Activated T-cell treated with anti-CD3 and anti-CD28 coated beads, Interleukin-2, amount 50 U/mL, for 48 hours (primary cell): ENCODE measurements around the gene ADAMTS6.
"Not testable (repeated sequence)": the region's sequence is repeated elsewhere in the genome, so short reads cannot be mapped to it uniquely, and the experiment has no call there.

ENCODE experiments used
- DNase-seq, 2 experiments: peaks; one replicate each; pipeline ENCODE4 v3.0.0-alpha.2; 2020

The ADAMTS6 gene, protein sequence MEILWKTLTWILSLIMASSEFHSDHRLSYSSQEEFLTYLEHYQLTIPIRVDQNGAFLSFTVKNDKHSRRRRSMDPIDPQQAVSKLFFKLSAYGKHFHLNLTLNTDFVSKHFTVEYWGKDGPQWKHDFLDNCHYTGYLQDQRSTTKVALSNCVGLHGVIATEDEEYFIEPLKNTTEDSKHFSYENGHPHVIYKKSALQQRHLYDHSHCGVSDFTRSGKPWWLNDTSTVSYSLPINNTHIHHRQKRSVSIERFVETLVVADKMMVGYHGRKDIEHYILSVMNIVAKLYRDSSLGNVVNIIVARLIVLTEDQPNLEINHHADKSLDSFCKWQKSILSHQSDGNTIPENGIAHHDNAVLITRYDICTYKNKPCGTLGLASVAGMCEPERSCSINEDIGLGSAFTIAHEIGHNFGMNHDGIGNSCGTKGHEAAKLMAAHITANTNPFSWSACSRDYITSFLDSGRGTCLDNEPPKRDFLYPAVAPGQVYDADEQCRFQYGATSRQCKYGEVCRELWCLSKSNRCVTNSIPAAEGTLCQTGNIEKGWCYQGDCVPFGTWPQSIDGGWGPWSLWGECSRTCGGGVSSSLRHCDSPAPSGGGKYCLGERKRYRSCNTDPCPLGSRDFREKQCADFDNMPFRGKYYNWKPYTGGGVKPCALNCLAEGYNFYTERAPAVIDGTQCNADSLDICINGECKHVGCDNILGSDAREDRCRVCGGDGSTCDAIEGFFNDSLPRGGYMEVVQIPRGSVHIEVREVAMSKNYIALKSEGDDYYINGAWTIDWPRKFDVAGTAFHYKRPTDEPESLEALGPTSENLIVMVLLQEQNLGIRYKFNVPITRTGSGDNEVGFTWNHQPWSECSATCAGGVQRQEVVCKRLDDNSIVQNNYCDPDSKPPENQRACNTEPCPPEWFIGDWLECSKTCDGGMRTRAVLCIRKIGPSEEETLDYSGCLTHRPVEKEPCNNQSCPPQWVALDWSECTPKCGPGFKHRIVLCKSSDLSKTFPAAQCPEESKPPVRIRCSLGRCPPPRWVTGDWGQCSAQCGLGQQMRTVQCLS (N-terminal part only)

GRCh38 chr5:65481635-65482295 is at the start of gene ADAMTS6:
TSS of gene ADAMTS6 (minus strand) at chr5:65481920. CDS start at chr5:65473673, 8,247 bp downstream.
- peak; percentile 79 to 83 for DNase-seq

GRCh38 chr5:65530904-65531303 is 49.2 kb upstream of the ADAMTS6 start:
- no peak for DNase-seq

DNA sequence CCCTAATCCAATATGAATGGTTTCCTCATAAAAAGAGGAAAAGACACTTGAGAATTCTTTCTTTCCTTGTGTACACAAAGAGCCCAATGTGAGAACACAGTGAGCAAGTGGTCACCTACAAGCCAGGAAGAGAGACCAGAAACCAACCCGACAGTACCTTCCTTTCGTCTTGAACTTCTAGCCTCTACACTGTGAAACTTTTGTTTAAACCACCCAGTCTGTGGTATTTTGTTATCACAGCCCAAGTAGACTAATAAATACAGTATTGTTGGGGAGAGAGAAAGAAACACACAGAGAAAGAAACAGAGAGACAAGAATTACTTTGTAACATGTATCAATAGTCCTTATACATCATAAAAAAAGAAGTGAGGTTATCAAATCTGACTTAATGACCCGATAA is 44.0 kb upstream of the ADAMTS6 start:
- no peak for DNase-seq

DNA sequence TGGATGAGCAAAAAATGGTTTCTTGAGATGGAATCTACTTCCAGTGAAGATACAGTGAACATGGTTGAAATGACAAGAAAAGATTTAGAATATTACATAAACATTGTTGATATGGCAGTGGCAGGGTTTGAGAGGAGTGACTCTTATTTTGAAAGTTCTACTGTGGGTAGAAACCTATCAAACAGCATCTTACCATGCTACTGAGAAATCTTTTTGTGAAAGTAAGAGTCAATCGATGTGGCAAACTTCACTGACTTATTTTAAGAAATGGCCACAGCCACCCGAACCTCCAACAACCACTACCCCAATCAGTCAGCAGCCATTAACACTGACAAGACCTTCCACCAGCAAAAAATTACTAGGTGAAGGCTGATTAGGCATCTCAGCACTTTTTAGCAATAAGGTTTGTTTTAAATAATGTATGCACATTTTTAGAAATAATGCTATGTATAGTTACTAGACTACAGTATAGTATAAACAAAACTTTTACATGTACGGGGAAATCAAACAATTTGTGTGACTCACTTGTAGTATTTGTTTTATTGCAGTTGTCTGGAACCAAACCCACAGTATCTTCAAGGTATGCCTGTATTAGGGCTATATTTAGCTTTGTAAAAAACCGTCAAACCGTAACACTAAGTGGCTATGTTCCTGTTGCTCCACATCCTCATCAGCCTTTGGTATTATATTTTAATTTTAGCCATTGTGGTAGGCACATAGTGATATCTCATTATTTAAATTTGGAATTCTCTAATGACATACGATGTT is 30.6 kb upstream of the ADAMTS6 start:
- no peak for DNase-seq

- DNase-seq = no peak
Observed at GRCh38 chr5:65508978-65509377, 27.3 kb upstream of the ADAMTS6 start.

GRCh38 chr5:65506961-65507360 is 25.2 kb upstream of the ADAMTS6 start:
- no peak for DNase-seq

GRCh38 chr5:65489119-65489518 is 7.4 kb upstream of the ADAMTS6 start:
- no peak for DNase-seq

DNA sequence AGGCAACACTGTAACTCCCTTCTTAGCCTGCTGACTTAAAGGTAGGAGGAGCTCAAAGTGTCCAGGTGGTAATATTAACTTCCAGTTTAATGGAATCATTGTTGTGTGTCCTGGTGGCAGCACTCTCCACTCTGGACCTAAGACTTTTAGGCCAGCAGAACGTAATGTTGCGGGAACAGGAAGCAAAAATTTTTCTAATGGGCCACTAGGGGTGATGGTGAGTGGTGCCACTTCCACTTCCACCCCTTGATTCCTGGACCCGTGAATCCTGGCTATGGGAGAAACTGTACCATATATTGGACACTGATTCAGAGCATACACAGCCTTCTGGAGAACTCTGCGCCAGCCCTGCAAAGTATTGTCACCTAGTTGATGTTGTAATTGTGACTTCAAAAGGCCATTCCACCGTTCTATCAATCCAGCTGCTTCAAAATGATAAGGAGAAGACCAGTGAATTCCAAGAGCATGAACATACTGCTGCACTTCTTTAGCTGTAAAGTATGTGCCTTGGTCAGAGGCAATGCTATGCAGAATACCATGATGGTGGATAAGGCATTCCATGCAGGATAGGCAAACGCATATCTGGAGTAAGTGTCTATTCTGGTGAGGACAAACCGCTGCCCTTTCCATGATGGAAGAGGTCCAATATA is 6.4 kb upstream of the ADAMTS6 start:
- not testable (repeated sequence) for DNase-seq

DNA sequence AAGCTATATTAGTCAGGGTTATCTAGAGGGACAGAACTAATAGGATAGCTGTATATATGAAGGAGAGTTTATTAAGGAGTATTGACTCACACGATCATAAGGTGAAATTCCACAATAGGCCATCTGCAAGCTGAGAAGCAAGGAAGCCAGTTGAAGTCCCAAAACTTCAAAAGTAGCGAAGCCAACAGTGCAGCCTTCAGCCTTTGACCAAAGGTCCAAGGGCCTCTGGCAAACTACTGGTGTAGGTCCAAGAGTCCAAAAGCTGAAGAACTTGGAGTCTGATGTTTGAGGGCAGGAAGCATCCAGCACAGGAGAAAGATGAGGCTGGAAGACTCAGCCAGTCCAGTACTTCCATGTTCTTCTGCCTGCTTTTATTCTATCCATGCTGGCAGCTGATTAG is 5.1 kb upstream of the ADAMTS6 start:
- DNase-seq = not testable (repeated sequence)

- DNase-seq = no peak
Observed at GRCh38 chr5:65485405-65485804, 3.7 kb upstream of the ADAMTS6 start.

DNA sequence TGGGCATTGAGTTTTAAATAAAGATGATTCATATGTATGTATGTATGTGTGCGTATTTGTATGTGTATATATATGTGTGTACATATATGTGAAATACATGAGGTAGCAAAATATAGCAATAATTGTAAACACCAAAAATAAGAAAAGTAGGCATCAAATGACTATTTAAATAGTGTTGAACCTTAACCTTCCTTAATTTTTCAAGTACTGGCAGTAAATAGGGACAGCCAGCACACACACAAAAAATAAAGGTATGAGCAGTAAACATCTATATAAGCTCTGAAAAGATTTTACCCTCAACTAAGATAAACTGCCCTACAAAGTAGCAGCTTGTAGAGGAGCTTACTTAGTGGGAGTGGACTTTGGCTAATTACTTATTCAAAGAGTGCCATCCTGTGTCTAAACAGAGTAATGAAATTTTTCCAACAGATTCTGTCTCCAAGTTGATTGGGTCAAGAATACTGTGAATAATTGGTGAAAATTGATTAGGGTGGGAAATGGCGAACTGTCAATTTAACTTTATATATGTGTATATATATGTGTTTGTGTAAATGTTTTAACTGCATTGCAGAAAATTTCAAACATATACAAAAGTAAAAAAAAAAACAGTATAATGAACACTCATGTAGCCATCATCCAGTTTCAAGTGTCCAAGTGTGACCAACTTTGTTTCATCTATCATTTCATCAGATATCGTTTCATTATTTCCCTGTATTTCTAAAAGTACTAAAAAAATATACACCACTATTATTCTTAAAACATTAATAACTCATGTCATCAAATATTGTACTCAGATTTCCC is 2.0 kb upstream of the ADAMTS6 start:
- no peak for DNase-seq

DNA sequence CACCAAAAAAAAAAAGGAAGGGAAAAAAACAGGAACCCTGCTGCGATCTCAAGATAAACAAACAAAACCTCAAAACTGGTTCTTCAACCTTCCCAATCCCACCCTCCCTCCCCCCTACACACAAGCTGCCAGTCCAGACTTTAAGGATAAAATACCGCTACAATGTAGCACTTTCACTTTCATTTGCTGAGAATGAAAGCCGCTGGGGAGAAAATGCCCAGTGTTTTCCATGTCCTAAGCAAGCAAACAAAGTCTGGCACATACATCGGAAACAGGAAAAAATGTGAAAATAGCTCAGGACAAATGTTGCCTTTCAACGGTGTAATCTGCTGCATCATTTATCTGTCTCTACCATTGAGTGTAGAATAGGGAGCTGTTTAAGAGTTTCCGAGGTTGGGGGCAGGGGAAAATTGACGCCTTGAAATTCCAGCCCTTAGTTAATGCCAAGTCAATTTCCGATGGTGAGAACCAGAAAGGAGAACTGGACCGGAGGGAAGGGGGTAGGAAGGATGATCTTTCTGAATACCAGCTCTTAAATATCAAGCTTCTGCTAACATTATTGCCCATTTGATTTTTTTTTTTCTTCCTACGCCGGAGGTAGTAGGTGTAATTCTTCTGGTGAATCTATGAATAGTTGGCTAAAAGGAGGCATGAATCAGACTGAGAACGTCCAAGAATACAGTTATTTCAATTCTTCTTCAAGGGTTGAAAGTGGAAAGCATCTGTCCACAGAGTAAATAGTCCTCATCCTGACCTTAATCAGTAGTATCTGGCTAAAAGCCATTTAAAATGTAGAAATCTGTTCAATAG is 1.2 kb upstream of the ADAMTS6 start:
- peak in 1 of 2 experiments; percentile 36 for DNase-seq

GRCh38 chr5:65482296-65482735 is 596 bp upstream of the ADAMTS6 start:
- no peak for DNase-seq

- no peak for DNase-seq
Observed at GRCh38 chr5:65481171-65481581, 544 bp downstream of the ADAMTS6 start.

GRCh38 chr5:65480306-65480865 is 1.3 kb downstream of the ADAMTS6 start:
- peak; percentile 39 to 48 for DNase-seq

DNA sequence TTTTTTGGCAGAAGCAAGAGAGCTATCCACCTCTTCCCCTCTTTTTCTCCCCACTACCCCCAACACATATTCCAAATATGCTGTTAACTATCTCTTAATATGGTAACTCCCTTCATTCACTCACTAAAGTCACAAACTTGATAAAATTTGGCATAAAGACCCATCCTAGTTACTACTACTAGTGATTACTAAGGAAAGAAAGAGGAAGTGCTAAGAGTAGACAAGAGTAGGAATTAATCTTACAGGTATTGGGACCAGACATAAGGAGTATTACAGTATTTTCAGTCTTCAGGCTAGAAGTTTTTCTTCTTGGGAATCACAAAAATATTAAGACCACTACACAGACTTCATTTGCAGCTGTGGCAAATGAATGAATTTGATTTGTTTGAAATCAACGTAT is 2.2 kb downstream of the ADAMTS6 start:
- DNase-seq = no peak

- DNase-seq = no peak
Observed at GRCh38 chr5:65478336-65478735, 3.4 kb downstream of the ADAMTS6 start.

DNA sequence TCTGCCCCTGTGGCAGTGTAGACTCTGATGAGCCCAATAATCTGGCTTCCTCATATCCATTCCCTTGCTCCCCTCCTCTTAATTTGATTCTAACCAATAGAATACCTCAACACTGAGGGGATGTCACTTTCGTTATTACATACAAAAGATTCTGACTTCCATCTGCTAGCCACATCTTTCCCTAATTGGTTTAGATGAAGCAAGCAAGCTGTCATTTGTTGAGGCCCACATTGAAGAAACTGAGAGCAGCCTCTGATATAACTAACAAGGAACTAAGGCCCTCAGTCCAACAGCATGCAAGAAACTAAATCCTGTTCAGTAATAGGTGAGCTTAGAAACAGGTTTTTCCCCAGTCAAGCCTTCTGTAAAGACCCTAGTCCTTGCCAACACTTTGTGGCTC is 5.8 kb downstream of the ADAMTS6 start:
- no peak for DNase-seq

DNA sequence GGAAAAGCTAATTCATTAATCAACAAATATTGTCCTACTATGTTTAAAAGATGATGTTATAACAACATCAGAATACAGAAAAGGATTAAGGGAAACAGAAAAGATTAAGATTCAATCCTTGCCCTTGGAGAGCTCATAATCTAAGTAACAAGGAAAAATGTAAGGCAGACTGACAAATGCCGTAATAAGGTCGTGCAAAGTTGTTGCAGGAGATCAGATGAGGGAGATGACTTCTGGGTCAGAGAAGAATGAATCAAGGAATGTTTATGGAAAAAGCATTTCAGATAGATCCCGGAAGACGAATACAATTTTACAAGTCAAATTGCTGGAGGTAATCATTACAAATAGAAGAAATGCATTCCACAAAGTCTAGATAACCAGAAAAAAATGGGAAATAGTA is 6.4 kb downstream of the ADAMTS6 start:
- DNase-seq = no peak
